Hepatocyte (in vitro differentiated cells): ENCODE measurements around the gene C19orf85.

ENCODE experiments used
- CTCF ChIP-seq: fragments of 200-600 bp; sonication (generic); IDR thresholded peaks from 2 replicates; pipeline ENCODE4 v1.5.1; 2016; ENCODE audit warnings: antibody characterized with exemption, mild to moderate bottlenecking; ENCODE audit not compliant: poor library complexity
- EZH2phosphoT487 ChIP-seq: fragments of 200-600 bp; sonication (generic); IDR thresholded peaks from one replicate; pipeline ENCODE4 v1.6.1; 2018; ENCODE audit warnings: antibody characterized with exemption, mild to moderate bottlenecking, low read depth, moderate library complexity; ENCODE audit not compliant: unreplicated experiment, severe bottlenecking

DNA sequence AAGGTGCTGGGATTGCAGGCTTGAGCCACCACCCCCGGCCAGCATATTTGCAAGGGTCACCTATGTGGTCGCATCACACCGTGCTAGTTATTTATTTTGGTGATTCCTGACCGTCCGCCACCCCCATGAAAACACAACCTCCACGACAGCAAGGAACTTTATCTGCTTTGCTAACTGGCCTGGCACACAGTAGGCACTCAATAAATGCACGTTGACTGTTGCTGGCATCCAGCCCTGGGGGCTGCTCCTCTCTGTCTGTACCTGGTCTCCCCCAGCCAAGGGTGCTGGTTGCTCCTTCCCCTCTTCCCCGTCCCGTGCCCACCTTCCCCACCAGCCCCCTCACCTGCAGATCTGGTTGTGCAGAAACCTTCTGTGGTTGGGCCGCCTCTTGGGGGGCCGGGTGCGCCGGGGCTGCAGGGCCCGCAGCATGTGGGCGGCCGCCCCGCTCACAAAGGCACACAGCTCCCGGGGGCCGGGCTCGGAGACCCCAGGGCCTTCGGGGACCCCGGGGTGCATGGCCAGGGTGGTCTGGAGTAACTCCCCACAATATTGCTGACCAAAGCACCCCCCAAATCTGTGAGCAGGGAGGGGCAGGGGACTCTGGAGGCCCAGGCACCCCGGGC lies 401 bp downstream of the C19orf85 start:
- TF ChIP-seq EZH2phosphoT487 = no peak
- no peak for TF ChIP-seq CTCF
